MM.1S (cell line): ENCODE measurements around the gene WNT5B.
A peak's percentile ranks its signal among the peaks of the same experiment; 100 is the strongest.

Source experiments
- DNase-seq: peaks from one replicate; pipeline ENCODE4 v3.0.0-alpha.2; 2015
- H2AFZ ChIP-seq: fragments of 300-600 bp; sonication (generic); 2 replicates; pipeline ENCODE4 v1.6.0; 2016; ENCODE audit warnings: antibody characterized with exemption, low read length
- H3F3A ChIP-seq: fragments of 300-600 bp; sonication (generic); 2 replicates; pipeline ENCODE4 v1.6.1; 2016; ENCODE audit warnings: mild to moderate bottlenecking, antibody characterized with exemption, low read length, moderate library complexity, mixed read lengths; ENCODE audit not compliant: insufficient read depth
- H3K27ac ChIP-seq: fragments of 300-600 bp; sonication (generic); 2 replicates; pipeline ENCODE4 v1.5.1; 2016; ENCODE audit warnings: mild to moderate bottlenecking, low read length
- H3K27me3 ChIP-seq: fragments of 300-600 bp; sonication (generic); replicated peaks from 2 replicates; pipeline ENCODE4 v1.6.0; 2016; ENCODE audit warnings: low read length; ENCODE audit not compliant: insufficient read depth
- H3K36me3 ChIP-seq: fragments of 300-600 bp; sonication (generic); replicated peaks from 2 replicates; pipeline ENCODE4 v1.6.1; 2016; ENCODE audit warnings: mild to moderate bottlenecking, low read length, mixed read lengths; ENCODE audit not compliant: insufficient read depth
- H3K4me1 ChIP-seq: fragments of 300-600 bp; sonication (generic); 2 replicates; pipeline ENCODE4 v1.6.1; 2016; ENCODE audit warnings: low read length, mixed read lengths
- H3K4me2 ChIP-seq: fragments of 300-600 bp; sonication (generic); 2 replicates; pipeline ENCODE4 v1.6.0; 2016; ENCODE audit warnings: low read depth, low read length
- H3K4me3 ChIP-seq: fragments of 300-600 bp; sonication (generic); 2 replicates; pipeline ENCODE4 v1.5.1; 2016; ENCODE audit warnings: low read length, mixed read lengths
- H3K79me2 ChIP-seq: fragments of 300-600 bp; sonication (generic); 2 replicates; pipeline ENCODE4 v1.6.1; 2016; ENCODE audit warnings: mixed run types, low read length, mixed read lengths
- H3K9ac ChIP-seq: fragments of 300-600 bp; sonication (generic); 2 replicates; pipeline ENCODE4 v1.6.1; 2016; ENCODE audit warnings: low read length, mixed read lengths
- H3K9me2 ChIP-seq: fragments of 300-600 bp; sonication (generic); replicated peaks from 2 replicates; pipeline ENCODE4 v1.6.1; 2016; ENCODE audit warnings: mild to moderate bottlenecking, low read length, mixed read lengths; ENCODE audit not compliant: insufficient read depth
- H3K9me3 ChIP-seq: fragments of 300-600 bp; sonication (generic); replicated peaks from 2 replicates; pipeline ENCODE4 v1.6.1; 2016; ENCODE audit warnings: mild to moderate bottlenecking, low read length, mixed read lengths; ENCODE audit not compliant: insufficient read depth
- H4K20me1 ChIP-seq: fragments of 300-600 bp; sonication (generic); 2 replicates; pipeline ENCODE4 v1.6.1; 2016; ENCODE audit warnings: mild to moderate bottlenecking, low read length, moderate library complexity, mixed read lengths; ENCODE audit not compliant: insufficient read depth
- EZH2 ChIP-seq: fragments of 300-600 bp; sonication (generic); optimal IDR thresholded peaks from 2 replicates; pipeline ENCODE3; 2017; ENCODE audit warnings: low read depth, mild to moderate bottlenecking, antibody characterized with exemption, low read length, mixed read lengths
- EZH2phosphoT487 ChIP-seq: fragments of 300-600 bp; sonication (generic); IDR thresholded peaks from 2 replicates; pipeline ENCODE4 v1.6.1; 2018; ENCODE audit warnings: antibody characterized with exemption, low read length
- TF ChIP-seq, protein P1 (sequence below): fragments of 300-600 bp; sonication (generic); IDR thresholded peaks from 2 replicates; pipeline ENCODE4 v1.5.1; 2016; ENCODE audit warnings: antibody characterized with exemption, low read length, mixed read lengths

Gene WNT5B

DNA sequence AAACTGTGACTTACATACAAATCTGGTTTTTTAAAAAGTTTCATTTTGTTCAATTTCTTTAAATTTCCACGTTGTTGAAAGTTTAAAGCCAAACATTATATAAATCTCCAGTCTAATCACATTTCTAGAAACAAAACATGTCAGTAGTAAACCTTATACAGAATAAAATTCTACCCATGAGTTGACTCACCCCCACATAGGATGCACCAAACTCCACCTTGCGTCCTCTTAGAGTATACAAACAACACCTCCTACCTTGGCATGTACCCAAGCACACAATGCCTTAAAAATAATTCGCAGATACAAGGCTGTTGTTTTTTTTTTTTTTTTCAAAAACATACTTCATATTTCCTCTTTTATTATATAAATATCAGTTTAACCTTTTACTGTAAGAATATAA, 38.0 kb upstream of the WNT5B start:
- no peaks in the 10 kb centered on the region for H3K9me3 ChIP-seq
- no peak overlapping the region for H3K27ac ChIP-seq
- peaks cover 88% of the 10 kb centered on the region for H3K79me2 ChIP-seq
- no peaks in the 10 kb centered on the region for H3K9me2 ChIP-seq
- H4K20me1 ChIP-seq = peaks cover 29% of the 10 kb centered on the region
- peak; percentile 63 for DNase-seq
- no peak overlapping the region for H3K9ac ChIP-seq
- H3F3A ChIP-seq = peaks cover 42% of the 10 kb centered on the region
- H3K4me2 ChIP-seq = peak overlapping the region; percentile 92
- H3K27me3 ChIP-seq = no peaks in the 10 kb centered on the region
- H3K36me3 ChIP-seq = no peaks in the 10 kb centered on the region
- H3K4me3 ChIP-seq = 0 out of 2 replicates have a peak overlapping the region, but pooled peaks have one; percentile 1
- TF ChIP-seq, protein P1, sequence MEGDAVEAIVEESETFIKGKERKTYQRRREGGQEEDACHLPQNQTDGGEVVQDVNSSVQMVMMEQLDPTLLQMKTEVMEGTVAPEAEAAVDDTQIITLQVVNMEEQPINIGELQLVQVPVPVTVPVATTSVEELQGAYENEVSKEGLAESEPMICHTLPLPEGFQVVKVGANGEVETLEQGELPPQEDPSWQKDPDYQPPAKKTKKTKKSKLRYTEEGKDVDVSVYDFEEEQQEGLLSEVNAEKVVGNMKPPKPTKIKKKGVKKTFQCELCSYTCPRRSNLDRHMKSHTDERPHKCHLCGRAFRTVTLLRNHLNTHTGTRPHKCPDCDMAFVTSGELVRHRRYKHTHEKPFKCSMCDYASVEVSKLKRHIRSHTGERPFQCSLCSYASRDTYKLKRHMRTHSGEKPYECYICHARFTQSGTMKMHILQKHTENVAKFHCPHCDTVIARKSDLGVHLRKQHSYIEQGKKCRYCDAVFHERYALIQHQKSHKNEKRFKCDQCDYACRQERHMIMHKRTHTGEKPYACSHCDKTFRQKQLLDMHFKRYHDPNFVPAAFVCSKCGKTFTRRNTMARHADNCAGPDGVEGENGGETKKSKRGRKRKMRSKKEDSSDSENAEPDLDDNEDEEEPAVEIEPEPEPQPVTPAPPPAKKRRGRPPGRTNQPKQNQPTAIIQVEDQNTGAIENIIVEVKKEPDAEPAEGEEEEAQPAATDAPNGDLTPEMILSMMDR = no peak
- TF ChIP-seq EZH2 (no peak), EZH2phosphoT487 (no peak)
- H2AFZ ChIP-seq = no peak overlapping the region
- H3K4me1 ChIP-seq = peaks cover 40% of the 10 kb centered on the region

DNA sequence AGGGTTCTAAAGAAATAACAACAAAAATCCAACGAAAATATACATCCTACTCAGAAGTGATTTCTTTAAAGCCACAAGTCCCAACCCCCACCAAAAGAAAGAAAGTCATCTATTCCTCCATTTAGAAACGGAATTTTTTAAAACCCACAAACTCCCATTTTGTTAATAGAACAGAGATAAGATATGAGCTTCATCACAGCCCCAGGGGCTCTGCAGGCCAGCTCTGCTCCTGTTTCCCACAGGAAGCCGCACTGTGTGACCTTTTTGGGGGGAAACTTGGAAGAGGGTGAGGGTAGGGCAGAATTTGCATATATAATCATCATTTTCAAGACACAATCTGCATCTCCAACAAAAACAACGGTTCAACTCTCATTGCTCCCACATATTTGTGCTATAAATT, 37.5 kb upstream of the WNT5B start:
- Histone ChIP-seq H3K9me2 (no peaks in the 10 kb centered on the region), H3F3A (peaks cover 42% of the 10 kb centered on the region), H4K20me1 (peaks cover 29% of the 10 kb centered on the region), H3K9me3 (no peaks in the 10 kb centered on the region), H3K27me3 (no peaks in the 10 kb centered on the region), H3K4me1 (peaks cover 40% of the 10 kb centered on the region), H3K36me3 (no peaks in the 10 kb centered on the region), H3K79me2 (peaks cover 88% of the 10 kb centered on the region), H3K27ac (peak overlapping the region; percentile 21; the same call in 1 of the 2 replicates), H2AFZ (no peak overlapping the region), H3K9ac (peak overlapping the region; percentile 22; the same call in 1 of the 2 replicates), H3K4me3 (peak overlapping the region; percentile 56), H3K4me2 (peak overlapping the region; percentile 92)
- no peak for TF ChIP-seq EZH2
- no peak for TF ChIP-seq EZH2phosphoT487
- TF ChIP-seq, protein P1 = no peak
- no peak for DNase-seq

DNA sequence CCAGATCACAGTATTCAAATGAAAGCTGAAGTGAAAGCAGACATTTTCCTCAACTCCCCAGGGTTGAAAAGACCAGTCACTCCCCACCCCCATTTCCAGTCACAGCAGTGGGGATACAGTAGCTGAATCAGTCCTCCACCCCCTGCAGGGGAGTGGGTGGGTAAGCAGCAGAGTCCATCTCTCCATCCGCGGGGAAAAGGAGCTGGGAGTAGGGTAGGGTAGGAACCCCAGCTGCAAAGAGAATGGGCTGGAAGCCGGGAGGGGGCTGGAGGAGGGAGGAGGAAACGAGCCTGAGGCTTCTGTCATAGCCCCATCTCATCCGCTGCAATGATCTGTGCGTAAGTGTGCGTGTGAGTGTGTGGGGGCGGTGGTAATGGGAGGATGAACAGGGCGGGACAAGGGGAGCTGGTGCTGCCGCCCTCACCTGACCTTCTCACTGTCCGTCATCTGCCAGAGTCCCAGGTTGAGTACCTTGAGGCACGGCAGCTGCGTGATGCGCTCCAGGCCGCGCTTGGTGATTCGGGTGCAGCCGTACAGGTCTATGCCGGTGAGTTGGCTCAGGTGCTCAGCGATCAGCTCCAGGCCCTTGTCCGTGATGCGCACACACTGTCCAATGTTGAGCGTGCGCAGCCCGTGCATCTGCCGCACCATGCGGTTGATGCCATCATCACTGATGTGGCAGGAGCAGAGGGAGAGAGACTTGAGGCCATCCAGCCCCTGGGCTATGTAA, 36.4 kb upstream of the WNT5B start:
- Histone ChIP-seq H4K20me1 (peaks cover 23% of the 10 kb centered on the region), H3K9ac (peak overlapping the region; percentile 78), H3K9me3 (no peaks in the 10 kb centered on the region), H3K4me1 (peaks cover 35% of the 10 kb centered on the region), H3K27ac (peak overlapping the region; percentile 81), H2AFZ (no peak overlapping the region), H3K36me3 (no peaks in the 10 kb centered on the region), H3K9me2 (no peaks in the 10 kb centered on the region), H3K4me2 (peak overlapping the region; percentile 89), H3F3A (peaks cover 40% of the 10 kb centered on the region), H3K79me2 (peaks cover 87% of the 10 kb centered on the region), H3K4me3 (peak overlapping the region; percentile 78), H3K27me3 (no peaks in the 10 kb centered on the region)
- DNase-seq = peak; percentile 83
- TF ChIP-seq EZH2 (no peak), EZH2phosphoT487 (no peak)
- TF ChIP-seq, protein P1 = no peak; the same call in 1 of the 2 replicates
